COLO668 (cell line): ENCODE measurements around the gene WNT7A.

Source experiments
- DNase-seq: peaks from one replicate; lab custom pipeline; 2025; ENCODE audit not compliant: unreplicated experiment; lab: John Stamatoyannopoulos, UW

Gene WNT7A

GRCh38 chr3:13796701-13797460 is 83.0 kb downstream of the WNT7A start:
- no peak for DNase-seq

GRCh38 chr3:13795816-13796215 is 84.1 kb downstream of the WNT7A start:
- DNase-seq, result no peak

- DNase-seq, result no peak
Observed at GRCh38 chr3:13794322-13794721, 85.5 kb downstream of the WNT7A start.

GRCh38 chr3:13793451-13793850 is 86.4 kb downstream of the WNT7A start:
- DNase-seq, result no peak

GRCh38 chr3:13792512-13793371 is 87.1 kb downstream of the WNT7A start:
- no peak for DNase-seq

- no peak for DNase-seq
Observed at GRCh38 chr3:13792051-13792490, 87.8 kb downstream of the WNT7A start.

GRCh38 chr3:13791198-13792050 is 88.4 kb downstream of the WNT7A start:
- DNase-seq, result no peak

GRCh38 chr3:13790376-13791197 is 89.3 kb downstream of the WNT7A start:
- DNase-seq, result no peak

GRCh38 chr3:13788522-13789424 is 91.1 kb downstream of the WNT7A start:
- no peak for DNase-seq

- DNase-seq, result no peak
Observed at GRCh38 chr3:13787533-13788132, 92.2 kb downstream of the WNT7A start.

- no peak for DNase-seq
Observed at GRCh38 chr3:13786811-13787210, 93.1 kb downstream of the WNT7A start.

- DNase-seq, result no peak
Observed at GRCh38 chr3:13785853-13786436, 93.9 kb downstream of the WNT7A start.

GRCh38 chr3:13785351-13785750 is 94.5 kb downstream of the WNT7A start:
- no peak for DNase-seq

GRCh38 chr3:13783476-13783875 is 96.4 kb downstream of the WNT7A start:
- no peak for DNase-seq

GRCh38 chr3:13782501-13782900 is 97.4 kb downstream of the WNT7A start:
- DNase-seq, result no peak

GRCh38 chr3:13781417-13781816 is 98.5 kb downstream of the WNT7A start:
- DNase-seq, result no peak

GRCh38 chr3:13780432-13781176 is 99.3 kb downstream of the WNT7A start:
- no peak for DNase-seq
